GM21723 (cell line): ENCODE results near the gene UQCC5.
"Not testable (repeated sequence)": the region's sequence is repeated elsewhere in the genome, so short reads cannot be mapped to it uniquely, and the experiment has no call there.

ENCODE experiments used
- ATAC-seq: cut with Tn5 transposase; IDR thresholded peaks from one replicate; pipeline ENCODE4 v1.9.1; 2021; ENCODE audit warnings: mild to moderate bottlenecking, moderate library complexity; ENCODE audit not compliant: unreplicated experiment

Gene UQCC5

DNA sequence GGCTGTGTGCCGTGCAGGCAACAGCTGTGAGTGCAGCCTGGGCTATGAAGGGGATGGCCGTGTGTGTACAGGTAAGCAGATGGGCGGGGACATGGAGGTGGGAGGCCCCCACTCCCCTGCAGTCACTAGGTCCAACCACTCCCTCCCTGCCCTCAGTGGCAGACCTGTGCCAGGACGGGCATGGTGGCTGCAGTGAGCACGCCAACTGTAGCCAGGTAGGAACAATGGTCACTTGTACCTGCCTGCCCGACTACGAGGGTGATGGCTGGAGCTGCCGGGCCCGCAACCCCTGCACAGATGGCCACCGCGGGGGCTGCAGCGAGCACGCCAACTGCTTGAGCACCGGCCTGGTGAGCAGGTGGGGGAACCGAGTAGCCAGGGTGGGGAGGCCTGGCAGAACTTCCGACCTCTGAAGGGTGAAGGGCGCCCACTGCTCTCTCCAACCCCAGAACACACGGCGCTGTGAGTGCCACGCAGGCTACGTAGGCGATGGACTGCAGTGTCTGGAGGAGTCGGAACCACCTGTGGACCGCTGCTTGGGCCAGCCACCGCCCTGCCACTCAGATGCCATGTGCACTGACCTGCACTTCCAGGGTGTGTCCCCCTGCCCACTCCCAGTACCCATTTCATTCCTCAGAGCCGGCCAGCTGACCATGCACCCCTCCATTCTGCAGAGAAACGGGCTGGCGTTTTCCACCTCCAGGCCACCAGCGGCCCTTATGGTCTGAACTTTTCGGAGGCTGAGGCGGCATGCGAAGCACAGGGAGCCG lies 14.3 kb upstream of the UQCC5 start:
- ATAC-seq, result no peak

DNA sequence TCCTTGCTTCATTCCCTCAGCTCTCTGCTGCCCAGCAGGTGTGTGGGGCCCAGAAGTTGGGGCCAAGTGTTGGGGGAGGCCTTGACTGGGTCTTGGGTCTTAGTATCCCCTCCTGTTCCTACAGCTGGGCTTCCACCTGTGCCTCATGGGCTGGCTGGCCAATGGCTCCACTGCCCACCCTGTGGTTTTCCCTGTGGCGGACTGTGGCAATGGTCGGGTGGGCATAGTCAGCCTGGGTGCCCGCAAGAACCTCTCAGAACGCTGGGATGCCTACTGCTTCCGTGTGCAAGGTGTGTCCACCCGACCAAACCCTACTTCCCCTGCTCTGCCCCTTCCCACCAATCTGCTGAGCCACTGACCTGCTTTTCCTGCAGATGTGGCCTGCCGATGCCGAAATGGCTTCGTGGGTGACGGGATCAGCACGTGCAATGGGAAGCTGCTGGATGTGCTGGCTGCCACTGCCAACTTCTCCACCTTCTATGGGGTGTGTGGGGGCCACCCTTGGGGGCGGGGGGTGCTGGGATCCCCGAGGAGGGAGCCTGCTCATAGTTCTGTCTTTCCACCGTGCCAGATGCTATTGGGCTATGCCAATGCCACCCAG lies 13.7 kb upstream of the UQCC5 start:
- ATAC-seq, result no peak

DNA sequence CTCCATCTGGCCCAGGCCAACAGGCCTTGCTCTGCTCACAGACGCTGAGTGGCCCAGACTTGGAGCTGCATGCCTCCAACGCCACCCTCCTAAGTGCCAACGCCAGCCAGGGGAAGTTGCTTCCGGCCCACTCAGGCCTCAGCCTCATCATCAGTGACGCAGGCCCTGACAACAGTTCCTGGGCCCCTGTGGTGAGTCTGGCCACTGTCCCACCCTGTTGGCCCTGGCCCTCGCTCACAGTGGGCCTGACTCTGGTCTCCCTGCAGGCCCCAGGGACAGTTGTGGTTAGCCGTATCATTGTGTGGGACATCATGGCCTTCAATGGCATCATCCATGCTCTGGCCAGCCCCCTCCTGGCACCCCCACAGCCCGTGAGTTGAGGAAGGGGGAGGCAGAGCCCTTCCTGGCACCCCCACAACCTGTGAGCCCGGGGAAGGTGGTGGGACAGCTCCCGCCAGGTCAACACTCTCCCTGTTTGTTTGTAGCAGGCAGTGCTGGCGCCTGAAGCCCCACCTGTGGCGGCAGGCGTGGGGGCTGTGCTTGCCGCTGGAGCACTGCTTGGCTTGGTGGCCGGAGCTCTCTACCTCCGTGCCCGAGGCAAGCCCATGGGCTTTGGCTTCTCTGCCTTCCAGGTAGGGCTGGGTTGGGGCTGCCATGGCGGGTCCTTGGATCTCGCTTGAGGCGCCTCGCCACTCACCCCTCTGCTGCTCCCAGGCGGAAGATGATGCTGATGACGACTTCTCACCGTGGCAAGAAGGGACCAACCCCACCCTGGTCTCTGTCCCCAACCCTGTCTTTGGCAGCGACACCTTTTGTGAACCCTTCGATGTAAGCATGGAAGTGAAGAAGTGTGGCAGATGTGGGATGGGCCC lies 12.8 kb upstream of the UQCC5 start:
- no peak for ATAC-seq

DNA sequence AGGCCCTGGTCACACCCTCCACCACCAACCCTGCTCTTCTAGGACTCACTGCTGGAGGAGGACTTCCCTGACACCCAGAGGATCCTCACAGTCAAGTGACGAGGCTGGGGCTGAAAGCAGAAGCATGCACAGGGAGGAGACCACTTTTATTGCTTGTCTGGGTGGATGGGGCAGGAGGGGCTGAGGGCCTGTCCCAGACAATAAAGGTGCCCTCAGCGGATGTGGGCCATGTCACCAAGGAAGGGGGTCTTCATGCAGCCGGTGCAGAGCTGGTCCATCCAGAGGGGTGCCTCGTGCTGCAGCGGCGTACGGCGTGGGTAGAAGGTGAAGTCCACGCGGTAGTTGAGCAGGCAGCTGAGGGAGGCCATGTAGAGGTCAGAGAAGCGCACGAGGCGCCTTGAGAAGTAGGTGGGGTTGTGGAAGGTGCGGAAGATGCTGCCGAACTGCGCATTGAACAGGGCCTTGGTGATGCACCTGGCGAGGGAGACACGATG lies 12.1 kb upstream of the UQCC5 start:
- ATAC-seq, result no peak

DNA sequence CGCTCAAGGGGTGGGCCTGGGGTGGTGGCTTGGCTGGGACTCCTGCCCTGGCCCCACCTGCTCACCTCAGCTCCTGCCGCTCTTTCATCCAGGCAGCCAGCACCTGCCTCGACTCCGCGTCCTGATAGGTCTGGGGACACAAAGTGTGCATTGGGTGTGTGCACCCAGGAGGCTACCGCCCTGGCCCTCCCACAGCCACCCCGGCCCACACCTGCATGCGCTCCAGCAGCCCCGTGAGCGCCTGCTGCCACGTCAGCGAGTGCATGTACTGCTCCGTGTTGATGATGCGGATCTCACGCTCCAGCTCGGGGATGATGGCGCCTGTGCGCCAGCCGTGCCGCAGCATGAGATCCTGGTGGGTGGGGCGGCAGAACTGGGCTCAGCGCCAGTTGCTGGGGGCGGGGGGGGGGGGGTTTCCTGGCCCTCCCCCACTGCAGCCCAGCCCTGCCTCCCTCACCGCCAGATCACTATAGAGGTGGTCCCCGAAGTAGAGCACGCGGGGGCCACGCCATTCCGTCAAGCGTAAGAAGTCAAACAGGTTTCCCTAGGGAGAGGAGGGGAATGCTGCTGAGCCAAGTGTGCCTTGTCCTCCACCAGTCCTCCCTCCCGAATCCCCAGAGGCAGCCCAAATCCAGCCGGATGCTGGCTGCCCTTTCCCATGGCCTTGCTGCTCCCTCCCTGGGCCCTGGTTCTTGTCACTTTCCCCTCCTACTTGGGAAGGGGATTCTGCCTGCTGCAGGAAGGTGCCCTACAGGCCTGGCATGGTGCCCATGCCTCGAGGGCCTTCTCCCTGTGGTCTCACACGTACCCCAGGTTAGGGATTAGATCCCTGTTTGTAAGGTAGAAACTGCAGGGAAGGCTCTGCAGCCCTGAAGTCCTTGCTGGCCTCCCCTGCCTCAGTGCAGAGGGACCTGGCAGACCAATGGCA lies 11.4 kb upstream of the UQCC5 start:
- no peak for ATAC-seq

DNA sequence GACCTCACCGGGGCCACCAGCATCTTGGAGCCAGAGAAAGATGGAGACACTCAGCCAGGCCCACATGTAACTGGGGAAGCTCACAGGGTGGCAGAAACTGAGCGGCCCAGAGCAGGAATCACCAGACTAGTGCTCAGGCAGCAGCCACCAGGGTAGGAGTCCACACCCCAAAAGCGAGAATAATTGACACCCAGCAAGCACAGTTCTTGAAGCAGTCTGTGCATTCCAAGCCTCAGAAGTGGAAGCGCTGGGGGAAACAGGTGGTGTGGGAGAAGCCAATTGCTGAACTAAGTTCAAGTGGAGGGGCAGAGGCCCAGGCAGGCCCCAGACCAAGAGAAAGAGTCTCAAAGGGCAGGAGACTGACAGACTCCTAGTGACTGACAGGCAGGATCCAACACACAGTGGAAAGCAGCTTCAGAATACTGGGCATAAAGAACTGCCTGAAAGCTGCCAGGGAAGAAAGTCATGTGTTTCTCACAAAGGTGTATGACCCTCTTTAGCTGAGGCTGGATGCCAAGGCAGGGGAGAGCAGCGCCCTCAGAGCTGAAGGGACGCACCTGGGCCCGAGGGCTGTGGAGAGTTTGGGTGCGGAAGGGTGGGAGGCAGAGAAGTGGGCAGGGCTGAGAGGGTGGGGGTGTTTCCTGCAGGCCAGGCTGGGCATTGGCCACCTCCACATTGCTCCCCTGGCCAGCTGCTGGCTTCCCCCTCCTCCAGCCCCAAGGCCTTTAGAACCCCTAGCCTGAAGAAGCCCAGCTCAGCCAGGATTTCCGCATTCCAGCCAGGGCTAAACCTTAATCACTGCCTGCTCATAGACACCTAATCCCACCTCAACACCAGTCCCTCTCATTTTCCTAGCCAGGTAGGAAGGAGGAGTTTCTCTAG lies 10.5 kb upstream of the UQCC5 start:
- no peak for ATAC-seq

DNA sequence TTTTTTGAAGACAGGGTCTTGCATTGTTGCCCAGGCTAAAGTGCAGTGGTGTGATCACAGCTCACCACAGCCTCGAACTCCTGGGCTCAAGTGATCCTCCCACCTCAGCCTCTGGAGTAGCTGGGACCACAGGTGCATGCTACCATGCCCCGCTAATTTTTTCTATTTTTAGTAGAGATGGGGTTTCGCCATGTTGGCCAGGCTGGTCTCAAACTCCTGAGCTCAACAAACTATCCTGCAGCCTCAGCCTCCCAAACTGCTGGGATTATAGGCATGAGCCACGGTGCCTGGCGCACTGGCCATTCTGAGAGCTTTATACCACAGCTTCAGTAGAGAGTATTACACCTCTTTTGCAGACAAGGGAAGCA lies 9.8 kb upstream of the UQCC5 start:
- ATAC-seq, result not testable (repeated sequence)

DNA sequence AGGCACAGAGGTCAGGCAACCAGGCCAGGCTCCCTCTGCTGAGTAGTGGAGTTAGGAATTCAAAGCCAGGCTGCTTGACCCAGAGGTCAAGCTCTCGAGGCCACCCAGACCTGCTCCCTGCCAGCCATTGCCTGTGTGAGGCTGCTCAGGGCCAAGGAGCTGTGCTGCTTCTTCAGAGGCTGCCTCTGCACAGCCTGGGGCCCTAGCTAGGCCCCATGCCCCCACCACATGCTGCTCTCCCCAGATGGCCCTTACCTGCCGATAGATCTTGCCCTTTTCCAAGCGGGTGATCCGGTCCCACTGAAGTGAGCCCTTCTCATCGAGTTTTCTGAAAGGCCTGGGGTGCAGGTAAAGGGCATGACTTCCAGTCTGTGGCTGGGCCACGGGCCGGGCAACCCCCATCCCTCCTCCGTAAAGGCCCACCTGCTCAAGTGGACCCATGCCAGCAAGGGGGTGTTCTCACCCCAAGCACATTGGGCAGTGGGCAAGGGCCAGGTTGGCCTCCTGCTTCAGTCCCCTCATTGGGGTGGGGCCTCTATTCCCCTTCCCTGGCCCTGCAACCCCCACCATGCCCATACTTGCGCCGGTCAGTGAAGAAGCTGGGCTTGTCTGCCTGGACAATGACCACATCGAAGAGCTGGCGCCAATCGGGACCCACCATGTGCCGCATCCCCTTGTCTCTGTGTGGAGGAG lies 9.2 kb upstream of the UQCC5 start:
- no peak for ATAC-seq

DNA sequence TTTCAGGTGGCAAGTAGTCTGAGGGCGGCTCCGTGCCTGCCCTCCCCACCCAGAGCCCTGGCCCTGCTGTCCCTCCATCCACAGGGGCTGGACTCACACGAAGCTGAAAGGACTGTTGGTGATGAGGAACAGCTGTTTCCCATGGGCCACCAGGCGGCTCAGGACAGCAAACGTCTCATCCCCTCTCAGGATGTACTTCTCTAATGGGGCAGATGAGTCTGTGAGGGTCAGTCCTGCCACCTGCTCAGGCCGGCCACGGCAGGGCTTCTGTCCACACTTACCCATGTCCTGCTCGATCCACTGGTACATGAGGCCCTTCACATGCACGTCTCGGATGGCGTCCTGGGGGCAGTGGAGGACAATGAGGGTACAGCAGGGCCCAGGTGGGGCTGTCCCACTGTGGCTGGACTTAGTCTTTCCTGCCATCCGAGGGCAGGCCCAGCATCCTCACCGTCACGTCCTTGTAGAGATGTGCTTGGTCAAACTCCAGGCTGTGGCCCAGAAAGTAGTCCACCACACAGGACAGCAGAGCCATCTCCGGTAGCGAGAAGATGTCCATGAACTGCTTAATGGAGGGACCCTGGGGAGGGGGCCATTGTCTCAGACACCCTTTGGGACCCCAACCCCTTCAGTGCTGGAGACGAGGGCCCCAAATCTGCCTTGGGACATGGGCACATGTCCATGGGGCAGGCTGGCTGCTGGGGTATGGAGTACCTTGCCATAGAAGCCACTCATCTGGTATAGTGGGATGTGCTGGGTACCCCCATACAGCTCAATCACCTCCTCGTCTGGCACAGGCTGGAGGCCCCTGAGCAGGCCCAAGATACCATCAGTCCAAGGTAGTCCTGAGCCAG lies 8.4 kb upstream of the UQCC5 start:
- no peak for ATAC-seq

DNA sequence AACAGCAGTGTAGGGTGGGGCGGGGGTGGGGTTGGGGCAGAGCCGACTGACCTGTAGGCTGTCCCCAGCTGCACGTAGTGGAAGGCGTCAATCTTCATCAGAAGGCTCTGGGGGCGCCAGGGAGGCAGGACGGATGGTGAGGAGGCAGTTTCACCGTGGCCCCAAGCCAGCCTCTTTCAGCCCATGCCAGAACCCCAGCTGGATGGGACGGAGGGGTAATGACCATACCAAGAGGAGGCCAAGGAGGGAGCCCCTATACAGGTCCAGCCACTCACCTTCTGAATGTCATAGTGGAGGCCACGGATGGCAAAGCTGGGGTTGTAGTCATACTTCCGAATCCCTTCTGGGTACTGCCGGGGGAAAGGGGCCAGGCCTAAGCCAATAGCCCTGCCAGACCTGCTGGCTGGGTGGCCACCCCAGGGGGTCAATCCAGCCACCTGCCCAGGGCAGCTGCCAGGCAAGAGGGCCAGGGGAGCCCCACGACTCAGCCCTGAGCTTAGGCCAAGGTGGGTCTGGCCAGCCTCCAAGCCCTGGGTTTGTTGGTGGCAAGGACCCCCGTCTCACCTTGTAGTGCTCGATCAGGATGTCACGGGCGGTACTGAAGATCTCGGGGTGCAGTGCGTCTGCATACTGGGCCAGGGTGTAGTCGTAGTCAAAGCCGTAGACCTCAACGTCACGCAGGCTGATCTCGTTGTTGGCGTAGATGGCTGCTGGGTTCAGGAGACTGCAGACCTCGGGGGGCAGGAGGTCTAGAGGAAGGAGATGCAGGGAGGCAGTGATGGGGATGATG lies 7.6 kb upstream of the UQCC5 start:
- ATAC-seq, result no peak

DNA sequence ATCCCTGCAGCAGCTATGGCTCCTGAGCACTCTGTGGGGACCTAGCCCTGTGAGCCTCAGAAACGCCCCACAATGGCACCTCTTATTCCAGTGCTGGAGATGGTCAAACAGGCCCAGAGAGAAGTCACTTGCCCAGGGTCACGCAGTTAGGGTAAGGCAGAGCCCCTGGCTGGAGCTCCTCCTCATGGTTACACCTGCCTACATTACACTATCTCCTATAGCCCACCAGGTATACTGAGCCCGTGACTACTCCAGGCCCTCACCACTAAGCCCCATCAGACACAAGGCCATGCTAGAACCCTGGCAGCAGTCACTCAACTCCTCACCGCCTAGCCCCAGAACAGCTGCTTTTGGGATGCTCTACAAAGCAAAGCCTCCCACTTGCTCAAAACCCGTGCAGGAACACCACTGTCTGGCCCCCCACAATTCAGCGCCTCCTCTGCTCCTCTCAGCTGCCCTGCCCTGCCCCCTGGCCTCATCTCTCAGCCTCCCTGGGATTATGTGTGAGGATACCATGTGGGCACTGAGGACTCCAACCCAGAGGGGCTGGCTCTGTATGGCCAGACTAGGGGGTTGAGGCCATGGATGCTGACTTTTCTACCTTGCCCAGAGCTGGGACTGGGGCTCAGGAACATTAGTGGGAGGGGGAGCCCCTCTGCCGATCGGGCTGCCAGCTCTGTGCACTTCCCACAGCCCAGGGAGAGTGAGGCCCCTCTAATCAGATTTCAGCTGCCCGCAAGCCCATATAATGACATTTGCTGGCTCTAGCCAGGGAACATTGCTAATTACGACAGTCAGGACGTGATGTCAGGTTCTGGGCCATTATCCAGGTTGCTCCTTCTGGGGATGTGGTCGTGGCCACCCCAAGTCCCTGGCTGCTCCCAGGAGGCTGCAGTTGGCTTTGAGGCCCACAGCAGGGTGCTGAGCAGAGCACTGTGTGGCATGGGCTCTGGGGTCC lies 6.8 kb upstream of the UQCC5 start:
- no peak for ATAC-seq

DNA sequence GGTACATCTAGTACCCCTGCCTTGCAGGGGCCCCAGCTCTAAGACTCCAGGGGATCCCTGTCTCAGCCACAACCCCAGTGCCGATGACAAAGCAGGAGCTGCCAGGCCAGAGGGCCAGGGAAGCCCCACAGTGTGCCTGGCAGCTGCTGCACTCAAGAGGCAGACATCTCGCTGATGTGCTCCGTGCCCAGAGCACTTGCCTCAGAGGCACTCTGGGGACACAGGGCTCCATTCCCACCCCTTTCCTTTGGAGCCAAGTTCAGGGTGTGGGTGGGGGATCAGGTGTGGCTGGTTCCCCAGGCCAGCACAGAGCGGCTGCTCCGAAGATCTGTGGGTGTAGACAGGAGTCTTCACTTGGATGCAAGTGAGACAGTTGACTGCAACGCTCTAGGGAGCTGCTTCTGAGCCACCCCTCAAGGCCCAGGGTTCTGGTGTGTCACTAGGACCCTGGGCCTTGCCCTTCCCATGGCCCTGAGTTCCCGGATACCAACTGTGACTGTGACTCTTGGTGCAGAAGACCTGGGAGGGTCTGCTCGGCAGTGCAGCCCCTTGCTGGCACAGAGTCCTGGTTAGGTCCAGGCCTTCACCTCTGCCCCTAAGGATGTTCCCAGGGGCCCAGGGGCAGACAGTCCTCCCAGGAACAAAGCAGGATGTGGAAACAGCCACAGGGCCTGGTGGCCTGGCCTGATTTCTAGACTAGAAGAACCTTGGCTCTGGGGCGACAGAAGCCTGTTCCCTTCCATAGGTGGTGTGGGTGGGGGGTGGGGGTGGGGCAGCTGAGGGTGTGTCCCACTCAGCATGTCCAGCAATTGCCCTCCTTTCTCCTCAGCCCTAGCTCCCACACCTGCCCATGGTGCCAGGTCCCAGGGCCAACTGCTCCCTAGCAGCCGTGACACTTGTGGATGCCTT lies 5.2 kb upstream of the UQCC5 start:
- ATAC-seq, result no peak

DNA sequence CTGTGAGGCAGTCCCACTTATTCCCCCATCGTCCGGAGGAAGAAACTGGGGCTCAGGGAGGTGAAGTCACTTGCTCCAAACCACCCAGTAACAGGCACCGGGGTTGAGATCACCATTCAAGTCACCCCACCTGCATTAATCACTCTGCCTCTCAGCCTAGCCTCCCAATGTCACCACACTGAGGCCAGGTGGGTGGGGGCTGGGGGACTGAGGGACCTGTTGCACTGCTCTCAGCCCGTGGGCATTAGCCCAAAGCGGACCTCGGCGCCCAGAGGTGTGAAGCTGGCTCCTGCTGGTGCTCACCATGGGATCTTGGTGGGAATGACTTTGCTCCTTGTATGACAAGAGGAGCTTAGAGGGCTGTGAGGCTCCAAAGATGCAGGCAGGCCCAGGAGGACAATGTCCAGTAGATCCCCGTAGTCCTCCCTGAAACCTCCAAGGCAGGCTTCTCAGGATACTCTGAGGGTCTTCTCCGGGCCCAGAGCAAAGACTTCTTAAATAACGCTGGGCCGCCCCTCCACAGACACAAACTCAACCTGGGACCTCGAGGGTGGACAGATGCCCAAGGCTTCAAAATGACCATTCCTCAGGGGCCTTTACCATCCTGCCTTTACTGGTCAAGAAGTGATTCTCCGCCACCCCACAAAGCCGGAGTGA lies 4.4 kb upstream of the UQCC5 start:
- ATAC-seq, result no peak

DNA sequence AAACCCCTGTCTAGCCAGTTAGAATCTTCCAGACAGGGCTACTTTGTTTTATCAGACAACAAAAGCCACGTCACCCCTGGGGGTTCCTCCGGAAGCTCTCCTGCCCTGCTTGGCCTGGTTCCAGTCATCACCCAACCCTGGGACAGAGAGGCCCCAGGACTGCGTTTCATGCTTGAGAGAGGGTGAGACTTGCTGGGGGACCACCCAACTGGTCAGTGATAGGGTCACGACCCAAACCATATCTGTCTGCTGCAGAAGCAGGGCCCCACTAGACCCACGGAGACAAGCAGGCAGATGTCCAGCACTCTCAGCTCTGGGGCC lies 3.9 kb upstream of the UQCC5 start:
- ATAC-seq, result no peak
